Amygdala (tissue), 56 donors: Measurements from ENCODE around the gene SEPTIN12.
"Not testable (repeated sequence)": the region's sequence is repeated elsewhere in the genome, so short reads cannot be mapped to it uniquely, and the experiment has no call there.

Source experiments
- DNase-seq, 56 donors: peaks; one replicate each; lab custom pipeline; 2025; lab: John Stamatoyannopoulos, UW

SEPTIN12 gene

GRCh38 chr16:4785758-4786433, 2.2 kb downstream of the SEPTIN12 start:
- DNase-seq = no peak

DNA sequence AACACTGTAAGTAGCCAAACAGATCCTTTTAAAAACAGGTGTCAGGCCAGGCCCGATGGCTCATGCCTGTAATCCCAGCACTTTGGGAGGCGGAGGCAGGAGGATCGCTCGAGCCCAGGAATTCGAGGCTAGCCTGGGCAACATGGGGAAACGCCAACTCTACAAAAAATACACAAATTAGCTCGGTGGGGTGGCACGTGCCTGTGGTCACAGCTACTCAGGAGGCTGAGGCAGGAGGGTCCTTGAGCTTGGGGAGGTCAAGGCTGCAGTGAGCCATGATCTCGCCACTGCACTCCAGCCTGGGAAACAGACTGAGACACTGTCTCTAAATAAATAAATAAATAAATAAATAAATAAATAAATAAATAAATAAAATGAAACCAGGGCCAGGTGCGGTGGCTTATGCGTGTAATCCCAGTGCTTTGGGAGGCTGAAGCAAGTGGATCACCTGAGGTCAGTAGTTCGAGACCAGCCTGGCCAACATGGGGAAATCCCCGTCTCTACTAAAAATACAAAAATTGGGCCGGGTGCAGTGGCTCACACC, 3.6 kb downstream of the SEPTIN12 start:
- DNase-seq = not testable (repeated sequence)

GRCh38 chr16:4783951-4784336, 4.2 kb downstream of the SEPTIN12 start:
- DNase-seq = no peak

GRCh38 chr16:4783251-4783950, 4.7 kb downstream of the SEPTIN12 start:
- no peak for DNase-seq

DNA sequence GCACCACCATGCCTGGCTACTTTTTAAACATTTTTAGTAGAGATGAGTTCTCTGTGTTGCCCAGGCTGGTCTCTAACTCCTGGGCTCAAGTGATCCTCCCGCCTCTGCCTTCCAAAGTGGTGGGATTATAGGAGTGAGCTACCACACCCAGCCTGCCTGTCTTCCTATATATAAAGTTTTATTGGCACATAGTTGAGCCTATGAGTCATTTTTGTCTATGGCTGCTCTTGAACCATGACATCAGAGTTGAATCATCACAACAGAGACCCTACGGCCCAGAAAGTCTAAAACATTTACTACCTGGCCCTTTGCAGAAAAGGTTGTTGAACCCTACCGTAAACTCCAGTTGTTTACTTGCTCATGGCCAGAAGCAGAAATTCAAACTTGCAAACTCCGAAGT, 7.9 kb downstream of the SEPTIN12 start:
- DNase-seq = no peak

GRCh38 chr16:4778050-4778392, 10.1 kb downstream of the SEPTIN12 start:
- no peak for DNase-seq

DNA sequence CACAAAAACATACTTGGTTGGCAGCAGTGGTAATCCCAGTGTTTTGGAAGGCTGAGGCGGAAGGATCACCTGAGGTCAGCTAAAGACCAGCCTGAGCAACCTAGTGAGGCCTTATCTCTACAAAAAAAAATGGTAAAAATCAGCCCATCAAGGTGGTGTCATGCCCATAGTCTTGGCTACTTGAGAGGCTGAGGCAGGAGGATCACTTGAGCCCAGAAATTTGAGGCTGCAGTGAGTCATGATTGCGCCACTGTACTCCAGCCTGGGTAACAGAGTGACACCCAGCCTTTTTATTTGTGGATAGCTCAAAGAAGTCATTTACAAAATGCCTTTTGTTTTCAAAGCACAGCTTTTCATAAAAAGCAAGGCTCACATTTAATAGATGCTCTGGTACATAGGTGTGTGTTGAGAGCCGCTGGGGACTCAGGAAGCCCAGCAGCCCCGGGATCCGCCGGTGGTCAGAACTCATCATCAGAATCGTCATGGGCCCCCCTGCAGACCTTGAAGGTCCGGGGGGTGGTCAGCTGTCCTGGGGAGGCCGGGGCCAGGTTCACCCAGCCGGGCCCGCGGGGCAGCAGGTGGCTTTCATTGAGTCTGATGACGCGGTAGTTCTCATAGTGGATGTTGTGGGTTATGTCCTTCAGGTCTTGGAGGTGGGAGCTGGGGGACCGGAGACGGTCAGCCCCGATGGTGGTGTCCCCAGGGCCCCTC, 10.7 kb downstream of the SEPTIN12 start:
- DNase-seq = no peak

GRCh38 chr16:4776141-4776705, 11.9 kb downstream of the SEPTIN12 start:
- no peak for DNase-seq

DNA sequence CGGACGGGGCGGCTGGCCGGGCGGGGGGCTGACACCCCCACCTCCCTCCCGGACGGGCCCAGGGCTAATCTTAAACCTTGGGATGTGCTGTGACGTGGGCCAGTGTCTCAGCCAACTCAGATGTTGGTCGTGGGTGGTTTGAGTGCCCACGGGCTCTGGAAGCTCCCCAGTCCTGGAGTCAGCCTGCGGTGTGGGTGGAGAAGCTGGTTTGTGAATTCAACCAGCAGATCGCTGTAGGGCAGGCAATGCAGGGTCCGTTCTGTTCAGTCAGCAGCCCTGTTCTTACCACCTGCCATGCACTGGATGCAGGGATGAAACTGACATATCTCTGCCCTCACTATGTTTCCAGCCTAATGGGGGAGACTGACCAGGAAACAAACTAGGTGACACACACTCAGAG, 13.1 kb downstream of the SEPTIN12 start:
- DNase-seq = no peak

DNA sequence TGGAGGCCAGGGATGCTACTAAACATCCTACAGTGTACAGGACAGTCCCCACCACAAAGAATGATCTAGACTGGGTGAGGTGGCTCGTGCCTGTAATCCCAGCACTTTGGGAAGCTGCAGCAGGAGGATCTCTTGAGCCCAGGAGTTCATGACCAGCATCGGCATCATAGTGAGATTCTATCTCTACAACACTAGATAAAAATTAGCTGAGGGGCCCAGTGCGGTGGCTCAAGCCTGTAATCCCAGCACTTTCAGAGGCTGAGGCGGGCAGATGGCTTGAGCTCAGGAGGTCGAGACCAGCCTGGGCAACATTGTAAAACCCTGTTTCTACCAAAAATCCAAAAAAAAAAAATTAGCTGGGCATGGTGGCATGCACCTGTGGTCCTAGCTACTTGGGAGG, 15.8 kb downstream of the SEPTIN12 start:
- DNase-seq = no peak

DNA sequence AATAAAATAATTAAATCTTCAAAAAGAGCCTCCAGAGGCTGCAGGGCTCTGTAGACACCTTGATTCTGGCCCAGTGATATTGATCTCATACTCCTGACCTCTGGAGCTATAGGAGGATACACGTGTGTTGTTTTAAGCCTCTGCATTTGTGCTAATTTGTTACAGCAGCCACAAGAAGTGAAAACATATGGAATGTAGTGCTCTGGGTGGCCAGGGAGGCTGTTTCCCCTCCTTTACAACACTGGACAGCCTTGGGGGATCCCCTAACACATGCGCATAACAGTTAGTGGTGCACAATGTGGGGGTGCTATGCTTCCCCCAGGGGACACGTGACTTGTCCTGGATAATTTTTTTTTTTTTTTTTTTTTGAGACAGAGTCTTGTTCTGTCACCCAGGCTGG, 16.5 kb downstream of the SEPTIN12 start:
- no peak for DNase-seq

GRCh38 chr16:4769306-4769638, 18.9 kb downstream of the SEPTIN12 start:
- no peak for DNase-seq

- DNase-seq = peak; percentile 80 to 99 (median 95)
These were observed 19.4 kb downstream of the SEPTIN12 start for GRCh38 chr16:4768549-4769305.

DNA sequence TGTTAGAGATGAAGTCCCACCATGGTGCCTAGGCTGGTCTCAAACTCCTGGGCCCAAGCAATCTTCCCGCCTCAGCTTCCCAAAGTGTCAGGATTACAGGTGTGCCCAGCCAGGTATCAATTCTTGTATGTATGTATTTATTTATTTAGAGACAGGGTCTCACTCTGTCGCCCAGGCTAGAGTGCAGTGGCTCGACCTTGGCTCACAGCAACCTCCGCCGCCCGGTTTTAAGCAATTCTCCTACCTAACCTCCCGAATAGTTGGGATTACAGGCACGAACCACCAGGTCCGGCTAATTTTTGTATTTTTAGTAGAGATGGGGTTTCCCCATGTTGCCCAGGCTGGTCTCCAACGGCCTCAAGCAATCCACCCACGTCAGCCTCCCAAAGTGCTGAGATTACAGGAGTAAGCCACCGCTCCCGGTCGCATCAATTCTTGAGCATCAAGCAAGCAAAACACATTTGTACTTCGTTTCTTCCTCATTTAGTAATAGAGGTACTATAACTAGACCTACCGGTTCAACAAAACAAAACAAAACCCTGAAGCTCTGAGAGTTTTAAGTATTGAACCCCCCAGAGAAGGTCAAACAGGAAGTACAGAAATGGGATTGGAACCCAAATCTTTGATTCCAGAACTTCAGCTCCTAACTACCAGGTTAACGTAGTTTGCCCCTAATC, 20.1 kb downstream of the SEPTIN12 start:
- DNase-seq = peak in 4 of 56 donors; percentile 2 to 14 (median 10)

GRCh38 chr16:4766875-4767628, 21.1 kb downstream of the SEPTIN12 start, which contains the start of gene ZNF500:
Gene ZNF500, minus strand, starts transcription at chr16:4767162. Its CDS starts 1,184 bp downstream, at chr16:4765978.
- peak; percentile 26 to 99 (median 94) for DNase-seq

GRCh38 chr16:4765511-4766474, 22.4 kb downstream of the SEPTIN12 start:
- DNase-seq = no peak

GRCh38 chr16:4763791-4764190, 24.4 kb downstream of the SEPTIN12 start:
- DNase-seq = no peak

DNA sequence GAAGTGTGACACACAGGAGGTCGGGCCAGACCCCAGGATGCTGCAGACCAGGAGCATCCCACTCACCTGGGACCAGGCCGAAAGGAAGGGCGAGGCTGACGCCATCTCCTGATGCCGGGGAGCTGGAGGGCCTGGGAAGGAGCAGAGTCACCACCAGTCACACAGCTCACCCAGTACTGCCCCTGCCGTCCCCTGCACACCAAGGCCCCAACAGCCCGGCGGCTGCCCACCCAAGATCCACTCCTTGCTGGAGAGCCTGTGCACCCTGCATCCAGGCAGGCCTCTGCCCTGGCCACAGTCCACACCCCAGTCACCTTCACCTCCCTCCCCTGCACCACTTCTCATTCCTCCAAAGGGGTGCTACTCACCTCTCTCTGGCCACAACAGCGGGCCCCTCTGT, 25.9 kb downstream of the SEPTIN12 start:
- DNase-seq = no peak
